Lower leg skin (tissue), 4 donors: ENCODE results near the gene SLC39A11. TPM values are rescaled to one million over a fixed set of nuclear protein-coding genes. Genes with fewer than 3 reads are reported as not detected.

ENCODE experiments used
- DNase-seq, 2 donors: peaks; one replicate each; pipeline ENCODE4 v3.0.0-alpha.2; 2019; ENCODE audit warnings: low spot score in 2 of 2
- H3K4me3 ChIP-seq: fragments of 200-600 bp; sonication (generic); 2 replicates; pipeline ENCODE4 v1.5.1; 2017; ENCODE audit warnings: mild to moderate bottlenecking, low read depth; ENCODE audit not compliant: poor library complexity, severe bottlenecking
- POLR2A ChIP-seq, 2 donors: fragments of 450-650 bp; IDR thresholded peaks; one replicate each; pipeline ENCODE4 v1.6.1; 2016 to 2017; ENCODE audit warnings: antibody characterized with exemption in 2 of 2, mild to moderate bottlenecking in 1 of 2, moderate library complexity in 1 of 2
- WGBS, 2 donors: methylation state at CpG; one replicate each; pipeline ENCODE4 v1.1.5; 2018; 5-methylcytosine and 5-hydroxymethylcytosine counted together
- intact Hi-C: fragments of 100-400 bp; cut with DNase I; formaldehyde crosslinking; loops from one replicate; pipeline ENCODE4 v1.15.0; 2023; ENCODE audit warnings: low total_unique reads
- total RNA-seq, 4 donors: library from RNA; depleted of rRNA; stranded (reverse); fragments of >200 nt; gene quantifications; one replicate each; pipeline ENCODE4 v1.1.0, GENCODE V29; 2016
- TF ChIP-seq, protein P1 (sequence below), 3 donors: fragments of 450-650 bp; IDR thresholded peaks; one replicate each; pipeline ENCODE4 v1.5.1; 2016; ENCODE audit warnings: antibody characterized with exemption in 3 of 3, mild to moderate bottlenecking in 3 of 3, moderate library complexity in 2 of 3

The SLC39A11 gene
- total RNA-seq, 4 donors from 2014 or later: 41.6 to 59.0 (median 47.1) TPM

DNA sequence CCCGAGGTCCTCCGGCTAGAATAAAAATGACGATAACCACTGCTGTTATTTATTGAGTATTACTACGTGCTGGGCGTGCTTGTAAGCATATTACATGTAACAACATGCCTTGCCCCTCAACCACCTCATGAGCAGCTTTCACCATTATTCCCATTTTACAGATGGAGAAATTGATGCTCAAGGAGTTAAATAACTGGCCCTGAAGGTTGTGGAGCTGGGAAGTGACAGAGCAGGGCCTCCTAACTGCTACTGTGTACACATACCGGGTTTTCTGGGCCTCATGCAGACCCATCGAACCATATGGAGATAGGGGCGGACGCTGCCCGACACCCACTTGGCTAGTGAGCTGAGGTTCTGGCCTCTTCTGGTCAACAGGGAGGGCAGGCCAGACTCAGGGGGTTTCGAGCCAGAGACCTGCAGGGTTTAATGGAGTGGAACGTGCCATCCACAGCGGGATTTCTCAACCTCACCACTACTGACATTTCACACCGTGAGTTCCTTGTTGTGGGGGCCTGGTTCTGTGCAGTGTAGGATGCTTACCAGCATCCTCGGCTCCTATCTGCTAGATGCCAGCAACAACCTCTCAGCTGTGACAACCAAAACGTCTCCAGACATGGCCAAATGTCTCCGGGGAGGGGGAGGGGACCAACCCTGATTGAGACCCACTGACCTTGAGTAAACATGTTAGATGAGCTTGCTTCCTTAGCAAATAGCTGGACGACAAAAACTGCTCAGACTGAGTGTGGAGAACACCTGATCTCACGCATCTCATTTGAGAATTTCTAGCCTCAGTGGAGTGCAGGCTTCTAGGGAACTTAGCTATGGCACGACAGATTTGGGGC lies 432.0 kb downstream of the SLC39A11 start:
- H3K4me3 ChIP-seq: no peak overlapping the region
- intact Hi-C loops: no loop called here
- no peak for DNase-seq
- 86 to 90% methylated on average over 20 of the region's 20 CpGs for whole genome bisulfite sequencing, 2 donors
- TF ChIP-seq POLR2A (IDR thresholded peaks at IDR 0.05): no peak
- TF ChIP-seq, protein P1, sequence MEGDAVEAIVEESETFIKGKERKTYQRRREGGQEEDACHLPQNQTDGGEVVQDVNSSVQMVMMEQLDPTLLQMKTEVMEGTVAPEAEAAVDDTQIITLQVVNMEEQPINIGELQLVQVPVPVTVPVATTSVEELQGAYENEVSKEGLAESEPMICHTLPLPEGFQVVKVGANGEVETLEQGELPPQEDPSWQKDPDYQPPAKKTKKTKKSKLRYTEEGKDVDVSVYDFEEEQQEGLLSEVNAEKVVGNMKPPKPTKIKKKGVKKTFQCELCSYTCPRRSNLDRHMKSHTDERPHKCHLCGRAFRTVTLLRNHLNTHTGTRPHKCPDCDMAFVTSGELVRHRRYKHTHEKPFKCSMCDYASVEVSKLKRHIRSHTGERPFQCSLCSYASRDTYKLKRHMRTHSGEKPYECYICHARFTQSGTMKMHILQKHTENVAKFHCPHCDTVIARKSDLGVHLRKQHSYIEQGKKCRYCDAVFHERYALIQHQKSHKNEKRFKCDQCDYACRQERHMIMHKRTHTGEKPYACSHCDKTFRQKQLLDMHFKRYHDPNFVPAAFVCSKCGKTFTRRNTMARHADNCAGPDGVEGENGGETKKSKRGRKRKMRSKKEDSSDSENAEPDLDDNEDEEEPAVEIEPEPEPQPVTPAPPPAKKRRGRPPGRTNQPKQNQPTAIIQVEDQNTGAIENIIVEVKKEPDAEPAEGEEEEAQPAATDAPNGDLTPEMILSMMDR (IDR thresholded peaks at IDR 0.05): no peak

DNA sequence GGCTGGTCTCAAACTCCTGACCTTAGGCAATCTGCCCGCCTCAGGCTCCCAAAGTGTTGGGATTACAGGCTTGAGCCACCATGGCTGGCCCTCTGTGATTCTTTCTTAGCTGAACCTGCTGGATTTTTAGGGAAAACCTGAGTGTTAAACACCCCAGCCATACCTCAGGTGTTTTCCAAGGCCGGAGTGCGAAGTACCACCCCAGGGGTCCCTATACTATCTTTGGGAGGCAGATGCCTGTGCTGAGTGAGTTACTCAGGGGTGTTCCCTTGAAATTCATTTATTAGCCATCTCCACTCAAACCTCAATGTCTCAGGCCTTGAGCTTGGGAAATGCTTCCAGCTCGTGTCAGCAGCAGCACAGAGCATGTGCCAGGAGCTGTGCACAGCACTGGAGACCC lies 432.7 kb downstream of the SLC39A11 start:
- H3K4me3 ChIP-seq: no peak overlapping the region
- TF ChIP-seq POLR2A (IDR thresholded peaks at IDR 0.05): no peak
- TF ChIP-seq, protein P1 (IDR thresholded peaks at IDR 0.05): no peak
- WGBS, 2 donors: 74 to 94% methylated on average over 4 of the region's 4 CpGs
- intact Hi-C loops: no loop called here
- no peak for DNase-seq

DNA sequence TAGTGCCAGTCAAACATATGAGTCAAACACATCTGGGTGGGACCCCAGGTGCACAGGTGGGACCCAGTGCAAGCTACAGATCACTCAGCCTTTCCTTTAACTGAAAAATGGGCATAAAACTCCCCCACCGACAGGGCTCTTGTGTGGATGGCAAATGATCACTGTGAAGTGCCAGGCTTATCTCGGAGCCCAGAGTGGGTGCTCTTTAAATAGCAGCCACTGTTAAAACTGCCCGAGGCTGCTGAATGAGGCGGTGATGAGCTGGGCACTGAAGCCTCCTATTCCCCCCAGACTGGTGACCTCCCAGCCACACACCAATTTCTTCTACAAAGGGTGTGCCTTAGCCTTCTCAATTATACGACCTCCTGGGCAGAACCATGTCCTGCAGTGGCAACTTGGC lies 433.8 kb downstream of the SLC39A11 start:
- DNase-seq: no peak
- 80 to 88% methylated on average over 5 of the region's 5 CpGs for WGBS, 2 donors
- intact Hi-C loops: no loop called here
- no peak overlapping the region for H3K4me3 ChIP-seq
- no peak for TF ChIP-seq POLR2A (IDR thresholded peaks at IDR 0.05)
- TF ChIP-seq, protein P1 (IDR thresholded peaks at IDR 0.05): no peak

DNA sequence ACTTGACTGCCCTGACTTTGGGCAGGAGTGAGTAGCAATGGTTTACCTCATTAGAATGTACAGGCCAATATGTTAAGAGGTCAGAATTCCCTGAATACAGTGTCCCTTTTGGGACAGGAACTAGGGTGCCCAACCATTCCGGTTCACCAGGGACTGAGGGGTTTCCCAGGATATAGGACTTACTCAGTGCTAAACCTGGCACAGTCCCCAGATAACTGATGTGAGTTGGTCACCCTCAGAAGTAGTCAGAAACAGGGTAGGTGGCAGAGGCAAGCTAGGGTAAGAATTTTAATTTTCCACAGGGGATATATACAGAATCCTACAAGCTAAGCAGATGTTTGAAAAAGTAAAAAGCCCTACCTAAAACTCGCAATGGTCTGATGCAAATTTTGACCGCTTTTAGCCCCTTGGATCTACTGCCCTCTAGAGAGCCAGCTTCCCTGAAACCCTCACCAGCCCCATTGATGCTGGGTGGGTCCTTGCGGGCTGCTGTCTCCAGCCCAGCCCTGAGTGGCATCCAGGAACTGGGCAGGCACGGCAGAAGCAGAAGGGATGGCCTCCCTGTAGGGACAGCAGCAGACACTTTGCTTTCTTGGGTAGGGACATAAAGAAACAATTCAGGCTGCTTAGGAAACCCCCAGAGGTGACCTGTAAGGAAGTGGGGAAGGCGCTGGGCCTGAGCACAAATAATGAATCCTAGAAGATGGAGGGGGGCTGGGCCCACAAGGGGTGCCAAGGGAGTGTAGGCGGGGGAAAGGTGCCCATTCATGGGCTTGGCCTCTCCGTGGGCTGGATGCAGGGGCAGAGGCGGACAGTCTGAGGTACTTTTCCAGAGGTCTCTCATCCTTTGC lies 434.8 kb downstream of the SLC39A11 start:
- intact Hi-C loops: no loop called here
- TF ChIP-seq POLR2A (IDR thresholded peaks at IDR 0.05): no peak
- H3K4me3 ChIP-seq: no peak overlapping the region
- DNase-seq: no peak
- 82 to 88% methylated on average over 9 of the region's 9 CpGs for WGBS, 2 donors

DNA sequence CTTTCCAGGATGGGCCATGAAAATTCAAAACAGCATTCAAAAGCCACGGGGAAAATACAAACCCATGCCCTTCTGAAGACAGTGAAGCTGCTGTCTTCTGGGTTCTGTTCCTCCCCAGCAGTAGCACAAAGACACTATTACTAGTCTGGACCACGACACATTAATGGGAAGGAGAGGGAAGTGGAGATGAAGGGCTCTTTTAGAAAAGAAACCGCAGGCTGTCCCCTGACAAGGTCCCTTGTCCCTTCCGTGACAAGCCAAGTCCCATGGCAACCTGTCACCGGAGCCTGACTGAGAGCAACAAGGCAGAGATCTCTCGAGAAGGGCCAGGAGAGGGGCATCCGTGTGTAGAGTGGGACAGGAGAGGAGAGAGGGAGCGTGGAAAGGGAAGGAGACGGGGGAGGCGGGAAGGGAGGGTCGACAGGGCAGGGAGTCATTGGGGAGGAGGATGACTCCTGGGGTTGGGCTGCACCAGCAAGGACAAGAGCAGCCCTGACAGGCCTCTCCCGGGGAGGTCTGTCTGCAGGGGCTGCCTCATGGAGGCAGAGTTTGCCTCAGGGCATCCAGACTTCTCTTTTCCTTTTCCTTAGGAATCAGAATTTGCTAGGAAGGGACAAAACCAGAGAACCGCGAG lies 436.2 kb downstream of the SLC39A11 start:
- DNase-seq: no peak
- TF ChIP-seq, protein P1 (IDR thresholded peaks at IDR 0.05): no peak
- no peak for TF ChIP-seq POLR2A (IDR thresholded peaks at IDR 0.05)
- H3K4me3 ChIP-seq: no peak overlapping the region
- intact Hi-C loops: no loop called here
- WGBS, 2 donors: 83 to 85% methylated on average over 14 of the region's 14 CpGs

DNA sequence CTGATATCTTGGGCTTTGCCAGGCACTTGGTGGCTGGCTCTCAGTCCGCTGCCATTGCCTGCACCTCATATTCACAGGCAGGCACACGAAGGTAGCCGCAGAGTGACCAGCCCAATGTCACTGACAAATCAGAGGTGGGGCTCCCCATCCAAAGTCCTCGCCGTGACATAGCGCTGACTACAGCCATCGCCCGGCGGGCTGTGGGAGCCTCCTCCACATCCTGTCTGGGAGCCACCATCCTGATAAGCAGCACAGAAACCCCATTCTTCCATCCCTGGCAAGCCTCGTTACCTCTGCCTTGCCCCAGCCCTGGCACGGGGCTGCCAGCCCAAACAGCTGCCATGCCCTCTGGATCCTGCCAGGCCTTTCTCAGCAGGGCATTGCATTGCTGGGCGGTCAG lies 437.8 kb downstream of the SLC39A11 start:
- no peak for DNase-seq
- H3K4me3 ChIP-seq: no peak overlapping the region
- TF ChIP-seq, protein P1 (IDR thresholded peaks at IDR 0.05): no peak
- TF ChIP-seq POLR2A (IDR thresholded peaks at IDR 0.05): no peak

More for the DNA sequence above, 437.8 kb downstream of the SLC39A11 start:
- intact Hi-C loops: no loop called here
- WGBS, 2 donors: 88 to 95% methylated on average over 12 of the region's 12 CpGs
